Ovary (tissue), 9 donors: Measurements from ENCODE around the gene RNF19B. TPM values are rescaled to one million over a fixed set of nuclear protein-coding genes. Genes with fewer than 3 reads are reported as not detected.
A peak's percentile ranks its signal among the peaks of the same experiment; 100 is the strongest.

Experiments used
- DNase-seq, 5 donors: peaks; one replicate each; pipeline ENCODE4 v3.0.0-alpha.2; 2019 to 2020
- H3K27ac ChIP-seq, 2 donors: fragments of 200-600 bp; one replicate each; pipeline versions ENCODE4 v1.5.1 to v1.8.0; 2019 to 2022
- H3K27me3 ChIP-seq: fragments of 200-600 bp; one replicate; pipeline ENCODE4 v1.8.0; 2022
- H3K36me3 ChIP-seq: fragments of 200-600 bp; sonication (generic); one replicate; pipeline ENCODE4 v1.5.1; 2019
- H3K4me1 ChIP-seq: one replicate; pipeline ENCODE4 v1.8.1; 2013; ENCODE audit warnings: mild to moderate bottlenecking, moderate library complexity; ENCODE audit not compliant: insufficient read depth
- H3K4me3 ChIP-seq: fragments of 200-600 bp; sonication (generic); one replicate; pipeline ENCODE4 v1.5.1; 2017
- H3K9me3 ChIP-seq, 2 donors: fragments of 200-600 bp in 1 of 2; sonication (generic) in 1 of 2; one replicate each; pipeline versions ENCODE4 v1.5.1 to v1.8.1; 2013 to 2019; ENCODE audit warnings: mild to moderate bottlenecking in 1 of 2, moderate library complexity in 1 of 2
- CTCF ChIP-seq, 3 donors: fragments of 450-650 bp in 2 of 3; fragments of 200-600 bp in 1 of 3; IDR thresholded peaks; one replicate each; pipeline versions ENCODE4 v1.5.1 to v1.8.0; 2016 to 2022; ENCODE audit warnings: antibody characterized with exemption in 3 of 3, mild to moderate bottlenecking in 1 of 3
- EP300 ChIP-seq: sonication (generic); formaldehyde crosslinking; IDR thresholded peaks from one replicate; pipeline ENCODE4 v1.6.1; 2017; ENCODE audit warnings: antibody characterized with exemption
- POLR2A ChIP-seq: fragments of 450-650 bp; IDR thresholded peaks from one replicate; pipeline ENCODE4 v1.6.1; 2017; ENCODE audit warnings: antibody characterized with exemption, mild to moderate bottlenecking, moderate library complexity
- WGBS, 3 donors: extraction: QIAGEN DNeasy Blood & Tissue Kit in 1 of 3; methylation state at CpG; one replicate each; pipeline versions ENCODE4 v1.1.5 to v1.1.7; 2013 to 2017; 5-methylcytosine and 5-hydroxymethylcytosine counted together
- intact Hi-C, 4 donors: fragments of 100-400 bp; cut with DNase I; formaldehyde crosslinking; loops; one replicate each; pipeline versions ENCODE4 v1.11.0 to v1.15.1; 2022 to 2023
- polyA plus RNA-seq, 2 donors: library from polyadenylated mRNA; stranded (reverse); fragments of 200-250 nt in 1 of 2; fragments of 350-450 nt in 1 of 2; fragmentation: Illumina TruSeq in 1 of 2; extraction: RNeasy Lipid Tissue Mini Kit (QIAGEN cat#74804) in 1 of 2; gene quantifications; one replicate each; pipeline ENCODE4 v1.2.3, GENCODE V29; 2013 to 2014
- total RNA-seq, 7 donors: library from RNA; depleted of rRNA in 2 of 7; stranded (reverse); fragments of >200 nt in 2 of 7; fragmentation: NEBNext Ultra II Directional in 3 of 7; extraction: Animal tissue kit (Norgen Biotek cat#: 25700) in 3 of 7; gene quantifications; one replicate each; pipeline versions ENCODE4 v1.1.0 to v1.2.4, GENCODE V29; 2016 to 2023
- donor health status: DM: no; HTN: no; CAD: no; lungs with moderate emphysema.
- donor health status: DM: no; HTN: no; CAD: no.
- donor health status: Bipolar disorder and iron deficiency.
- donor health status: DM: yes; HTN: yes; CAD: no.
- donor health status: DM: no; HTN: no; CAD: no.
- donor health status: DM: yes; HTN: yes; CAD: no.

Gene RNF19B
- total and polyA plus RNA-seq, 9 donors, result 11.2 to 38.0 (median 15.0) TPM

- no peak overlapping the region for H3K4me3 ChIP-seq
- 68 to 75% (median 73%) methylated on average over 3 of the region's 3 CpGs for WGBS, 3 donors
- H3K4me1 ChIP-seq, result no peaks in the 10 kb centered on the region
- no peaks in the 10 kb centered on the region for H3K9me3 ChIP-seq
- no peaks in the 10 kb centered on the region for H3K36me3 ChIP-seq
- DNase-seq, result peak in 1 of 5 donors; percentile 17
- H3K27ac ChIP-seq, result no peak overlapping the region
- no peaks in the 10 kb centered on the region for H3K27me3 ChIP-seq
- TF ChIP-seq CTCF (IDR thresholded peaks at IDR 0.05), result no peak
- intact Hi-C loops, result no loop called here
These were observed 60.4 kb downstream of the RNF19B start for GRCh38 chr1:32903991-32904785.

- Histone ChIP-seq H3K4me3 (no peak overlapping the region), H3K36me3 (no peaks in the 10 kb centered on the region), H3K27me3 (no peaks in the 10 kb centered on the region), H3K4me1 (no peaks in the 10 kb centered on the region), H3K27ac (no peak overlapping the region), H3K9me3 (no peaks in the 10 kb centered on the region)
- no peak for TF ChIP-seq POLR2A
- no peak for TF ChIP-seq CTCF (IDR thresholded peaks at IDR 0.05)
- no peak for TF ChIP-seq EP300
- intact Hi-C loops, result no loop called here
- DNase-seq, result peak in 1 of 5 donors; percentile 30
- 69 to 79% (median 76%) methylated on average over 6 of the region's 6 CpGs for WGBS, 3 donors
These were observed 62.1 kb downstream of the RNF19B start for GRCh38 chr1:32902535-32902920.

- H3K27ac ChIP-seq, result no peak overlapping the region
- no peaks in the 10 kb centered on the region for H3K4me1 ChIP-seq
- no peak for DNase-seq
- H3K9me3 ChIP-seq, result no peaks in the 10 kb centered on the region
- H3K4me3 ChIP-seq, result peak overlapping the region; percentile 55
- intact Hi-C loops, result no loop called here
- 25 to 41% (median 31%) methylated on average over 21 to 24 of the region's 24 CpGs for WGBS, 3 donors
- TF ChIP-seq CTCF (IDR thresholded peaks at IDR 0.05) (no peak), EP300 (no peak), POLR2A (no peak)
- H3K36me3 ChIP-seq, result no peaks in the 10 kb centered on the region
- no peaks in the 10 kb centered on the region for H3K27me3 ChIP-seq
These were observed 62.6 kb downstream of the RNF19B start for GRCh38 chr1:32901823-32902534.

- no peaks in the 10 kb centered on the region for H3K27me3 ChIP-seq
- no peaks in the 10 kb centered on the region for H3K4me1 ChIP-seq
- H3K36me3 ChIP-seq, result no peaks in the 10 kb centered on the region
- intact Hi-C loops, result no loop called here
- H3K27ac ChIP-seq, result no peak within 1 kb of the TSS
- TF ChIP-seq EP300, result no peak
- no peak for TF ChIP-seq CTCF (IDR thresholded peaks at IDR 0.05)
- TF ChIP-seq POLR2A, result no peak
- peak within 1 kb of the TSS; percentile 55 for H3K4me3 ChIP-seq
- H3K9me3 ChIP-seq, result no peaks in the 10 kb centered on the region
- WGBS, 3 donors, result 1 to 3% (median 1%) methylated on average over 27 to 92 of the region's 92 CpGs
- DNase-seq, result peak; percentile 64 to 80 (median 70)
These were observed 63.4 kb downstream of the RNF19B start, which contains the start of gene TMEM54 for GRCh38 chr1:32900956-32901822. TSS of gene TMEM54 (minus strand) at chr1:32901389. CDS start at chr1:32901238, 151 bp downstream.
